Iris pigment epithelial cell (primary cell): ENCODE data around the gene EPHB1.

Source experiments
- DNase-seq: peaks from one replicate; pipeline ENCODE4 v3.0.0-alpha.2; 2011; ENCODE audit warnings: low read depth

EPHB1 gene

GRCh38 chr3:135260025-135260424 is 465.0 kb downstream of the EPHB1 start:
- DNase-seq, result no peak

GRCh38 chr3:135261214-135261775 is 466.2 kb downstream of the EPHB1 start:
- no peak for DNase-seq

GRCh38 chr3:135261916-135262315 is 466.9 kb downstream of the EPHB1 start:
- DNase-seq, result no peak

- DNase-seq, result no peak
Observed at GRCh38 chr3:135262441-135262840, 467.4 kb downstream of the EPHB1 start.

- no peak for DNase-seq
Observed at GRCh38 chr3:135263331-135263730, 468.3 kb downstream of the EPHB1 start.

GRCh38 chr3:135267487-135267886 is 472.4 kb downstream of the EPHB1 start:
- no peak for DNase-seq

- no peak for DNase-seq
Observed at GRCh38 chr3:135268941-135269532, 474.0 kb downstream of the EPHB1 start.

- DNase-seq, result no peak
Observed at GRCh38 chr3:135271177-135272025, 476.3 kb downstream of the EPHB1 start.

GRCh38 chr3:135272026-135272669 is 477.1 kb downstream of the EPHB1 start:
- no peak for DNase-seq

GRCh38 chr3:135292162-135292561 is 497.1 kb downstream of the EPHB1 start:
- no peak for DNase-seq

GRCh38 chr3:135301670-135302069 is 506.6 kb downstream of the EPHB1 start:
- no peak for DNase-seq

GRCh38 chr3:135304378-135304777 is 509.3 kb downstream of the EPHB1 start:
- DNase-seq, result no peak
